ENCODE results near the gene CDIPT. TPM values are rescaled to one million over a fixed set of nuclear protein-coding genes. Genes with fewer than 3 reads are reported as not detected.

Gene CDIPT
- total and polyA plus RNA-seq, 2 of the 13 experiments (the other 11 are each of a cell fraction or from before 2014, with no cell fraction given) = 54.9 to 97.5 TPM

- TF ChIP-seq PBX3 (CRISPR knock-in tag; IDR thresholded peaks at IDR 0.05; ENCODE audit: borderline replicate concordance) (no peak), EP300 (IDR thresholded peaks at IDR 0.05; ENCODE audit: low read depth in 2 of 2, low read length in 2 of 2) (peak in 1 of 2 experiments; percentile 50; a peak in 3 of 4 replicates), EP300 (CRISPR knock-in tag; IDR thresholded peaks at IDR 0.05; ENCODE audit: borderline replicate concordance) (peak; percentile 71; the same call in 1 of the 2 replicates), LCORL (IDR thresholded peaks at IDR 0.05) (no peak), LCORL (CRISPR knock-in tag; IDR thresholded peaks at IDR 0.05) (peak; percentile 56; the same call in 1 of the 2 replicates), HDAC1 (CRISPR knock-in tag; IDR thresholded peaks at IDR 0.05) (peak; percentile 95), CSRNP2 (CRISPR knock-in tag; conservative IDR thresholded peaks at IDR 0.05; ENCODE audit: low read depth) (no peak), HOXA5 (CRISPR knock-in tag; IDR thresholded peaks at IDR 0.05) (0 out of 2 replicates have a peak, but pooled peaks have one; percentile 43), ZFP36 (IDR thresholded peaks at IDR 0.05; ENCODE audit: borderline replicate concordance, low read depth, low read length, partially characterized antibody) (no peak), ZNF143 (CRISPR knock-in tag; IDR thresholded peaks at IDR 0.05) (peak; percentile 57; the same call in 1 of the 2 replicates), ZNF672 (CRISPR knock-in tag; IDR thresholded peaks at IDR 0.05) (no peak), KAT2B (IDR thresholded peaks at IDR 0.05; ENCODE audit: borderline replicate concordance, low read depth, low read length) (no peak), ZNF607 (CRISPR knock-in tag; IDR thresholded peaks at IDR 0.05; ENCODE audit: borderline replicate concordance) (no peak; the same call in 1 of the 2 replicates), MLLT10 (CRISPR knock-in tag; IDR thresholded peaks at IDR 0.05) (no peak), ZBTB14 (CRISPR knock-in tag; IDR thresholded peaks at IDR 0.05) (no peak; the same call in 1 of the 2 replicates), FOXA1 (IDR thresholded peaks at IDR 0.05) (no peak), FOXA1 (CRISPR knock-in tag; IDR thresholded peaks at IDR 0.05) (peak; percentile 24; the same call in 1 of the 2 replicates), PCBP1 (IDR thresholded peaks at IDR 0.05; ENCODE audit: borderline replicate concordance, low read depth, low read length) (0 out of 2 replicates have a peak, but pooled peaks have one; percentile 93), ATM (IDR thresholded peaks at IDR 0.05; ENCODE audit: borderline replicate concordance) (no peak), AFF4 (CRISPR knock-in tag; IDR thresholded peaks at IDR 0.05) (0 out of 2 replicates have a peak, but pooled peaks have one; percentile 48), JUNB (CRISPR knock-in tag; IDR thresholded peaks at IDR 0.05; ENCODE audit: borderline replicate concordance) (no peak)
Observed at GRCh38 chr16:29862884-29863668, at the start of gene CDIPT (continued).
